SH-SY5Y (cell line): ENCODE data around the gene PRKG1.

Experiments used
- GATA2 ChIP-seq: IDR thresholded peaks from 2 replicates; pipeline ENCODE4 v1.6.1; 2011; ENCODE audit warnings: mild to moderate bottlenecking, low read depth, low read length
- GATA3 ChIP-seq: IDR thresholded peaks from 2 replicates; pipeline ENCODE4 v1.6.1; 2011; ENCODE audit warnings: low read depth, mild to moderate bottlenecking, low read length, moderate library complexity

DNA sequence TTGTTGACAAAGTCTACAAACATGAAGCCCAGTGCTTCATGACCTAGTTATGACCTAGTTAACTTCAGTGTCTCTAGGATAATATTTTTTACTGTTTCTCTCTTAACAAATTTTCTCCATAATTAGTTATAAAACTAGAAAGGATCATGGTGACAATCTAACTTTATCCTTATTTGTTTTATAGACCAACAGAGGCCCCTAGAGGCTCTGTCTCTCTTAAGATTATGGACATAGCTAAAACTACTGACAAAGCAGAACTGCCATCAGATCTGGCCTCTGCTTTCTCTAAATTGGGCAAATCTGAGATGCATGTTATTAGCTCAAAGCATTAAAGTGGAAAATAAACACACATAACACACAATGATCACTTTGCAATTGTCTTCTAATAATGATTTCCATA lies 449.2 kb downstream of the PRKG1 start:
- TF ChIP-seq GATA2 (no peak), GATA3 (no peak)
